Measurements from ENCODE around the gene PXDC1.

PXDC1 gene

DNA sequence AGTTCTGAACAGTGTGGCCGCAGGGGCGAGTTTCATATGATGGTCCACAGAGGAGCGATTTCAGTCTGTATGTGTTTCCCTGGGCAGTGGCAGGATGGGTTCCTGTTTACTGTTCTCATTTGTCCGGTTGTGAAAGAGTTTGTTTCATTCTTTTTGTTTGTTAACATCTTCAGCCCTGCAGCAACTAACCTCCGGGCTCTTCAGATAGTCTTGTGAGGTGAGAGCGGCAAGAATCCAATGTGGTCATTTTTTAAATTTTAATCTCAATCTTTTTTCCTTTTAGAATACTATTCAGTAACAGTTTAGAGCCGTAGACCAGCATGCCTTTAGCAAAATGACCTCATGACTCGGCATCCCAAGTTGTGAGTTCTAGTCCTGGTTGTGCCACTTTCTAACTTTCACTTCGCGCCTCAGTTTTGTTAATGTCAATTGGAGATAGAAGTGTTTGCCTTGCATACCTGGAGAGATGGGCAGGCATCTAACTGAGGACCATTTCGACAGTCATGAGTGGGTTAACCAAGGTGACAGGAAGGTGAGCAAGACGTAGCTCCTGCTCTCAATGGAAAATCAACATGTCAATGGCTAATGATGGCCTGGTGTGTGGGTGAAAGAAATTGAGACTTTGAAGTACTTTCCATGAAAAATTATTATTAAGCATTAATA lies 38.5 kb upstream of the PXDC1 start:
- TF ChIP-seq JUND (IDR thresholded peaks at IDR 0.05; ENCODE audit: low read depth) = no peak
- in situ Hi-C loops (cut with HindIII; ENCODE audit: low pct_unique_long_range_greater_than_20kb, low sequenced_read_pairs) = no loop called here
- no peak for DNase-seq (ENCODE audit: low read depth in 1 of 2, low spot score in 1 of 2)

DNA sequence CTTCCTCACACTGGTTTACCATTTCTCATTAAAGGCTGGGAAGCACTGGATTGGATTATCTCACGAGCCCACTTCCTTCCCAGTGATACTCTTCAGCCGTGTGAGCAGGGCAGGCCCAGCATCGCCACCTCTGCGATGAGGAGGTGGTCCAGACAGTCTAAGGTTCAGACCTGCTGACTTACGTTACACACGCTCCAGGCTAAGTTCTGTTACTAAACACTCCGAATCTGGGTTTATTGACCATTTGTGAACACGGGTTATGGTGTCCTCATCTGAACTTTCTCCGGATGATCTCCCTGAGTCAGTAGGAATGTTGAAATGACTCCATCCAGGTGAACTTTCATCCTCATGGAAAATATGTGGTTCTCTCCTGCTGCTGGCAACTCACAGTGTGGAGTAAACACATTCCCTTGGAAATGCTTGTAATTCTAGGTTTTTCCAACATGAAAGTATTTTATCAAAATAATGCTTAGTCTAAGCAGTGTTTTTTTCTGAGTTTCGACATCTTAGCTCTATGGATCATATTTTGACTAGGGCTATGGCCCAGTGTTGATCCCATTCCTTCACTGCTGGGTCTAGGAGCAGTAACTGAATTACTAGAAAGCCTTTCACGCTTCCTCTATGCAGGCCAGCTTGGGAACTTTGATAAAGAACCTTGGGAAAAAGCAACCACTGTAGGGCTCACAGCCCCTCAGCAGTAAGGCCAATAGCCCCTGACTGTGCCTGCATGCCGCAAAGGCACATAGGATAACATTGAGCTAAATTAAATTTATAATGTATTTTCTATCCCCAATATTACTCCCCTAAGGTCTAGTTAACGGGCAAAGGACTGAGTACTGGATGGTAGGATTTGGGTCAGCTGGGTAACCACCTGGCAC lies 37.7 kb upstream of the PXDC1 start:
- TF ChIP-seq JUND (IDR thresholded peaks at IDR 0.05; ENCODE audit: low read depth) = no peak
- DNase-seq (ENCODE audit: low read depth in 1 of 2, low spot score in 1 of 2) = no peak
- in situ Hi-C loops (cut with HindIII; ENCODE audit: low pct_unique_long_range_greater_than_20kb, low sequenced_read_pairs) = no loop called here

DNA sequence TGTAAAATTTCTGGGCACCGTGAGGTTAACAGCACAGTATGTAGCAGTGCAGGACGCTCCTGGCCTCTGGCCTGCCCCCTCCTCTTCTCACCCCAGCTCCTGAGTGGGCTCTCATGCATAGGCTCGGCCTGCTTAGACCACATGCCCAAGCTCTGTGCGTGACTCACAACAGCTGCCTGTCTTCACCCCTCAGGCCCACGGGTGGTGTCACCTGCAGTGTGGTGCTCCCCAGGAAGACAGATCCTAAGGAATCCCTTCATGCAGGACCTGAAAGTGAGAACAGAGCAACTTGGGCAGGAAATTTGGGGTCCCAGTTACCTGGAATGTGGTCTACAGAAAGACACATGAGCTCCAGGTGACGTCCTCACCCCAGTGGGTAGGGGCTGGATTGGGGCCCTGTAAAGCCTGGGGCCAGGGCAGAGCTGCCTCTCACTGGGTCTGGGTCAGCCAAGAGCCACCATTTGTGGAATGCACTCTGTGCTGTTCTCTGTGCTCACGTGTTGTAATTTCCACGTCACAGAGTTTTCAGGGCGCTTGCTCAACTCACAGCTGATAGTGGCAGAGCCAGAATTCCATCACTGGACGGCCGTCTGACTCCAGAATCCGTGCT lies 37.0 kb upstream of the PXDC1 start:
- DNase-seq (ENCODE audit: low read depth in 1 of 2, low spot score in 1 of 2) = no peak
- in situ Hi-C loops (cut with HindIII; ENCODE audit: low pct_unique_long_range_greater_than_20kb, low sequenced_read_pairs) = no loop called here
- no peak for TF ChIP-seq JUND (IDR thresholded peaks at IDR 0.05; ENCODE audit: low read depth)

DNA sequence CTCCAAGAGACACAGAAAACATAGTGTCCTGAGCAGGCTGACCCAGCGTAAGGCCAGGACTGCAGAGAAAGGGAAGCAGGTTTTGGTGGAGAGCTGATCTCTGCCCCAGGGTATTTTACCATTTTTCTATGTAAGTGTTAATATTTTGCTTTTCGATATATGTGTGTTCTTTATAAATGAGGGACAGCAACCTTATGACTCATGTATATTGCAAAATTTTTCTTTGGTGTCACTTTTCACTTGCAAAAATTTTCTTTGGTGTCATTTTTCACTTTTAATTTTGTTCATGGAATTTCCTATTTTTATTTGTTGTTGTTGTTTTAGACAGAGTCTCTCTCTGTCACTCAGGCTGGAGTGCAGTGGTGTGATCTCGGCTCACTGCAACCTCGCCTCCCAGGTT lies 34.6 kb upstream of the PXDC1 start:
- no peak for TF ChIP-seq JUND (IDR thresholded peaks at IDR 0.05; ENCODE audit: low read depth)
- in situ Hi-C loops (cut with HindIII; ENCODE audit: low pct_unique_long_range_greater_than_20kb, low sequenced_read_pairs) = no loop called here
- no peak for DNase-seq (ENCODE audit: low read depth in 1 of 2, low spot score in 1 of 2)

DNA sequence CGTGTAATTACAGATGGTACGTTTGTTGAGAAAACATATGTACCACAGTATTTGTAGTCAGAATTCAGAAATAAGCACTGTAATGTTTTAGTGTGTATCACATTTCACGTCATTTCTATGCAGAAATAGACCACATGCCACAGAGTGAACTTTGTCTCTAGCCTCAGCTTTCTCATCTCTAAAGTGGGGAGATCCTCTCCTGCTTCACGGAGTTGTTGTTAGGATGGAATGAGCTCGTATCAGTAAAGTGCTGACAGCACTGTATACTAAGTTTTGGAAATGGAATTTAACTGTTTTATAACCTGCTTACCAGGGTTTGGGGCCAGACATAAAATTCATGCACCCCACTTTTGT lies 34.2 kb upstream of the PXDC1 start:
- no peak for DNase-seq (ENCODE audit: low read depth in 1 of 2, low spot score in 1 of 2)
- TF ChIP-seq JUND (IDR thresholded peaks at IDR 0.05; ENCODE audit: low read depth) = no peak
- in situ Hi-C loops (cut with HindIII; ENCODE audit: low pct_unique_long_range_greater_than_20kb, low sequenced_read_pairs) = no loop called here

DNA sequence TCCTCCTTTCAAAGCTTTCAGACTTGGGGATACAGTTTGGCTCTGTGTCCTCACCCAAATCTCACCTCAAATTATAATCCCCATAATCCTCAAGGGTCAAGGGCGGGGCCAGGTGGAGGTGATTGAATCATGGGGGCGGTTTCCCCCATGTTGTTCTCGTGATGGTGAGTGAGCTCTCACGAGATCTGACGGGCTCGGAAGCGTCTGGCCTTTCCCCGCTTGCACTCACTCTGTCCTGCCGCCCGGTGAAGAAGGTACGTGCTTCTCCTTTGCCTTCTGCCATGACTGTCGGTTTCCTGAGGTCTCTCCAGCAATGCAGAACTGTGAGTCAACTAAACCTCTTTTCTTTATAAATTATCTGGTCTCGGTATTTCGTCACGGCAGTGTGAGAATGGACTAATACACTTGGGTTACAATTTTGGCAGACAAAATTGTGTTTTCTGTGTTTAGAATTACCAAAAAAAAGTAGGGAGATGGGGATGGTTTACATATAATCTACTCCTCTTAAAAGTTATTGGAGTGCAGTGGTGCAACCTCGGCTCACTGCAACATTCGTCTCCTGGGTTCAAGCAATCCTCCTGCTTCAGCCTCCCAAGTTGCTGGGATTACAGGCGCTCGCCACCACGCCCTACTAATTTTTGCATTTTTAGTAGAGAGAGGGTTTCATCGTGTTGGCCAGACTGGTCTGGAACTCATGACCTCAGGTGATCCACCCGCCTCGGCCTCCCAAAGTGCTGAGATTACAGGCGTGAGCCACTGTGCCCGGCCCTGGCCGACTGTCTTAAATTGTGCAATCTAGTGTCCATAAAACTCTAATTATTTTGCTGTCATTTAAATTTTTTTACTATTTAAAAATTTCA lies 33.6 kb upstream of the PXDC1 start:
- in situ Hi-C loops (cut with HindIII; ENCODE audit: low pct_unique_long_range_greater_than_20kb, low sequenced_read_pairs) = no loop called here
- no peak for DNase-seq (ENCODE audit: low read depth in 1 of 2, low spot score in 1 of 2)
- no peak for TF ChIP-seq JUND (IDR thresholded peaks at IDR 0.05; ENCODE audit: low read depth)

DNA sequence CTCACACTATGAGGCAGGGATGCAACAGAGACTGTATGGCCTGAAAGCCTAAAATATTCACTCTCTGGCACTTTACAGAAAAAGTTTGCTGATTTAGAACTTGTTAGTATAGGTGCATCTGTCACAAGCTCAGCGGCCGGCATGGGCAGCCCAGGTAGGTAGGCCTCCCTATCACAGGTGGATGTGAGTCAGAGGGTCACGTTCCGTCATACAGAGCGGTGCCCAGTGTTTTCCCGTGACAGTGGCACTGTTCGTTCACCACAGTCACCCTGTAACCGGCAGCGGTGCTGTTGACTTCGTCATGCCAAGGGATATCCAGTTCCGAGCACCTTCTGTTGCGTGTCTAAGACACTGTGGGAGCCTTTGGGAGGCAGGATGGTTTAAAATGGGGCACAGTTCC lies 32.9 kb upstream of the PXDC1 start:
- in situ Hi-C loops (cut with HindIII; ENCODE audit: low pct_unique_long_range_greater_than_20kb, low sequenced_read_pairs) = no loop called here
- TF ChIP-seq JUND (IDR thresholded peaks at IDR 0.05; ENCODE audit: low read depth) = no peak
- no peak for DNase-seq (ENCODE audit: low read depth in 1 of 2, low spot score in 1 of 2)

DNA sequence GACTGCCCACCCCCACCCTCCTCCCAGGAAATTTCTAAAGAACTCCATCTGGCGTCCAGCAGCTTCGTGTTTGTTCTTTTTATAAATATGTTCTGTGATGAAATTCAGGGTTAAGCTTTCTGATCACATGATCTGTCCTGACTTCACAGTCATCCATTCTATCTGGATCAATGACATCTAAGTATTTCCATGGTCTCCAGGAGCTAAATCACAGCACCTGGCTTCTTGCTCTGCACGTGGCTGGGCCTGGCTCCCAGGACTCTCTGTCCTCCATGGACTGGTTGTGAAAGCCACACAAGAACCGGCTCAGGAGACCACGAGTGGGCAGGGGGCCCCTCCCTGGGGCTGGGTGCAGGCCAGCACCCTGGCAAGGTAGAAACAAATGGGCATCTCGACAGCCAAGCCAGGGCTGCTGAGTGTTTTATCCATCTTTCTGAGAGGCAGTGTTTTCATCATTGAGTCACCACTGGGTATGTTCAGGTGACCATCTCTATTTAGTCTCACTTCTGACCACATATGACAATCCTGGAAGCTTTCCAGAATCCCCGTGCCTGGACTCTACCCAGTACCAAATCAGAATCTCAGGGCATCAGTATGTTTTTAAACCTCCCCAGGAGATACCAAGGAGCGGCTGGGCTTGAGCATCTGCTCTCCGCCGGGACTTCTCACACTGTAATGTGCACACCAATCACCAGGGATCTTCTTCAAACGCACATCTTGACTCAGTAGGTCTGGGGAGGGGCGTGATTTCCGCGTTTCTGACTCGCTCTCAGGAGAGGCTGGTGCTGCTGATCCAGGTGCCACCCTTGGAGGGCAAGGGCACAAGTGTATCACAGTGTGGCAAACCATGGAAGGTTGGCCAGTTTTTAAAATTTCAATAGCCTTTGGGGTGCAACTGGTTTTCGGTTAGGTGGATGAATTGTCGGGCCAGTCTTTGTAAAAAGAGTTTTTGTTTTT lies 31.6 kb upstream of the PXDC1 start:
- in situ Hi-C loops (cut with HindIII; ENCODE audit: low pct_unique_long_range_greater_than_20kb, low sequenced_read_pairs) = no loop called here
- TF ChIP-seq JUND (IDR thresholded peaks at IDR 0.05; ENCODE audit: low read depth) = no peak
- no peak for DNase-seq (ENCODE audit: low read depth in 1 of 2, low spot score in 1 of 2)

DNA sequence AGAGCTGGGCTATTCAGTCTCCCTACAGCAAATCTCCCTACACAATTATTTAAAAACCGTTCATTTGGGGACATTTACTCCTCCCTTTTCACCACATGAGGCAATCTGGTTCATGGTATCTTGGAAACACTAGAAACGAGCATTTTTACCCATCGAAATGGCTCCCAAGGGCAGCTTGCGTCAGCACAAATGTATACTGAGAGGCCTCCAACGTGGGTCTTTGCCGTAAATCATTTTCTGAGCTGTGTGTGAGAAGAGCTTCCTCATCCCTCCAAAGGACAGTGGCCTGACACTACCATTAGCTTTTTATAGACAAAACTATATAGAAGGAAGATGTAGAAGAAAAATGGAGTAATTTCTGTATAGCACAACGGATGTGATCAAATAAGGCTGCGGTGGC lies 30.0 kb upstream of the PXDC1 start:
- no peak for TF ChIP-seq JUND (IDR thresholded peaks at IDR 0.05; ENCODE audit: low read depth)
- in situ Hi-C loops (cut with HindIII; ENCODE audit: low pct_unique_long_range_greater_than_20kb, low sequenced_read_pairs) = no loop called here
- DNase-seq (ENCODE audit: low read depth in 1 of 2, low spot score in 1 of 2) = no peak

DNA sequence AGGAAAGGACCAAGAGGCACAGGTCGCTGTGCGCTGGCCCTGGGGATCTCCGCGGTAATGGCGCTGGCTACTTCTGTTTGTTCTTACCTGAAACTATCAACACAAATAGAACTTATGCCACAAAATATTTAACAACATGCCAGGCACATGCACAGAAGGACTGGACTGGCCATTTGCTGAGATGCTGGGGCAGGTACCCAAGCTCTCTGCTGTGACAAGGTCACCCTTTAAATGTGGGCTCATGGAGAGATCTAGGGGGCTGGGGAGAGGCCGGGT lies 28.0 kb upstream of the PXDC1 start:
- in situ Hi-C loops (cut with HindIII; ENCODE audit: low pct_unique_long_range_greater_than_20kb, low sequenced_read_pairs) = no loop called here
- no peak for DNase-seq (ENCODE audit: low read depth in 1 of 2, low spot score in 1 of 2)
- TF ChIP-seq JUND (IDR thresholded peaks at IDR 0.05; ENCODE audit: low read depth) = no peak

DNA sequence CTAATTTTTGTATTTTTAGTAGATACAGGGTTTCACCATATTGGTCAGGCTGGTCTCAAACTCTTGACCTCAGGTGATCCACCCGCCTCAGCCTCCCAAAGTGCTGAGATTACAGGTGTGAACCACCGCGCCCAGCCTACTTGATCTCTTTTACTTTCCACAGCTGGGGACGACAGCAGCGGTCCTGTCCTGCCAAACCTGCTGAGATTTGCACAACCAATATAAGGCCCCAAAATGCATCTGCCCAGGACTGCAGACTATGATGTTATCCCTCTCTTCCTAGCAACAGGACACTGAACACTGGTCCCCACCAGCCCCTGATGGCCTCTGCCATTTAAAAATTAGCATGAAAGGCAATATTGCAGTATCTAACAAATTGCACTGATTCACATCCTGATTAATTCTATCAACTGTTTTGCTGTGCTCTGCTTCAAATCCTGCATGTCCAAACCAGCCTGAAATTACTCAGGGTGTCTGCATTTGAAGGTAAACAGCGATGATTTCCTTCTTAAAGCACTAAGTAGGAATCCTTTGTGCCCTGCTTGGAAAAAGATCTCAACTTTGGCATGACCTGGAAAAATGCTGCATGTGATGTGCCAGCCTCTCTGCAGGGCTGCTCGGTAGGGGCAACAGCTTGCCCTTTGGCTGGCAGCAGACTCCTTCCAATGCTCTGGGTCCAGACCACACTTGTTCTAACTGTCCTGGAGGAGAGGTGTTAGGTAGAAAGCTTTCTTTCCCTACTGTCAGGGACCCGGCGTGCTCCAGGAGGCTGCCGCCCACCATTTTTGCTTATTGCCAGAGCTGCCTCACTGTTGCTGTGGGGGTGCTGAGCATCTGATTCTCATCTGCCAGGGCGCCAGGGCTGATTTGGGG lies 27.4 kb upstream of the PXDC1 start:
- no peak for TF ChIP-seq JUND (IDR thresholded peaks at IDR 0.05; ENCODE audit: low read depth)
- in situ Hi-C loops (cut with HindIII; ENCODE audit: low pct_unique_long_range_greater_than_20kb, low sequenced_read_pairs) = no loop called here
- DNase-seq (ENCODE audit: low read depth in 1 of 2, low spot score in 1 of 2) = no peak
